Measurements from ENCODE around the gene FTO. TPM values are rescaled to one million over a fixed set of nuclear protein-coding genes. Genes with fewer than 3 reads are reported as not detected.

FTO gene
- total RNA-seq, 4 donors from 2014 or later, result 63.2 to 151 (median 105) TPM

DNA sequence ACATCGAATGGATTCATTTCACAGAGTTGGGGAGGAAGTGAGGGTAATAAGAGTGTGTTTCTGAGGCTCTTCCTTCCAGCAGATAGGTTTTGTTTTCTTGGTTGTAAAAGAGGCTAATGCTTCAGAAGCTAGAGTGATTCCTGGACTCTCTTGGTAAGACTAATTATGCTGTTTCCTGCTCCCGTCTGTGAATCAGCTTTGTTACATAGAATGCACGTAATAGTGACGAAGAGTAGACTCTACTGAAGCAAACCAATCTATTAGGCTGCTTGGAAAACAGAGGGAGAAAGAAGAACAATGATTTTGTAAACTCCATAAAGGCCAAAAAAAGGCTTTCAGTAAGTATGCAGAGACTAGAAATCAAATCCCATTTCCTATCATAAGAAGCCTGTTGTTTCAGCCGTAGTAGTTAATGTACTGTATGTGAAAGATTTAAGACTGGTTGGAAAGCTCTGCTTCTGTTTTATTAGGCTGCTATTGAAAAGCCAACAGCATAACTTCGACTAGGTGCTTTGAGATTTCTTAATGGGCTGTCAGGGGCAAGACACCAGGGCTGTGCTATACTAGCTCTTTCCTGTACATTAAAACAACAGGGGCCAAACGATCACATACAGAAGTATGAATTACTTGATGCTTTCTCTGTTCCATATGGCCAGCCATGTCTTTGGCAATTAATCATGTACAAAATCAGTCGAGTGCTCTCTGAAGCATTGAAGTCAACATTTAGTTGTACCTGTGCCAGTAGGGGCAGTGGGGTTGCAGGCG is 219.0 kb downstream of the FTO start:
- Histone ChIP-seq H3K36me3 (no peaks in the 10 kb centered on the region), H3K27ac (no peak overlapping the region), H3K4me1 (no peaks in the 10 kb centered on the region), H3K4me3 (no peak overlapping the region), H3K9me3 (no peaks in the 10 kb centered on the region), H3K27me3 (no peaks in the 10 kb centered on the region)
- TF ChIP-seq, protein P1, sequence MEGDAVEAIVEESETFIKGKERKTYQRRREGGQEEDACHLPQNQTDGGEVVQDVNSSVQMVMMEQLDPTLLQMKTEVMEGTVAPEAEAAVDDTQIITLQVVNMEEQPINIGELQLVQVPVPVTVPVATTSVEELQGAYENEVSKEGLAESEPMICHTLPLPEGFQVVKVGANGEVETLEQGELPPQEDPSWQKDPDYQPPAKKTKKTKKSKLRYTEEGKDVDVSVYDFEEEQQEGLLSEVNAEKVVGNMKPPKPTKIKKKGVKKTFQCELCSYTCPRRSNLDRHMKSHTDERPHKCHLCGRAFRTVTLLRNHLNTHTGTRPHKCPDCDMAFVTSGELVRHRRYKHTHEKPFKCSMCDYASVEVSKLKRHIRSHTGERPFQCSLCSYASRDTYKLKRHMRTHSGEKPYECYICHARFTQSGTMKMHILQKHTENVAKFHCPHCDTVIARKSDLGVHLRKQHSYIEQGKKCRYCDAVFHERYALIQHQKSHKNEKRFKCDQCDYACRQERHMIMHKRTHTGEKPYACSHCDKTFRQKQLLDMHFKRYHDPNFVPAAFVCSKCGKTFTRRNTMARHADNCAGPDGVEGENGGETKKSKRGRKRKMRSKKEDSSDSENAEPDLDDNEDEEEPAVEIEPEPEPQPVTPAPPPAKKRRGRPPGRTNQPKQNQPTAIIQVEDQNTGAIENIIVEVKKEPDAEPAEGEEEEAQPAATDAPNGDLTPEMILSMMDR (IDR thresholded peaks at IDR 0.05), result no peak
- TF ChIP-seq POLR2A (IDR thresholded peaks at IDR 0.05), result no peak
- intact Hi-C loops (cut with DNase I; ENCODE audit: low total_unique reads), result no loop called here
- no peak for DNase-seq

GRCh38 chr16:53924331-53925106 is 220.6 kb downstream of the FTO start:
- Histone ChIP-seq H3K36me3 (no peaks in the 10 kb centered on the region), H3K4me3 (no peak overlapping the region), H3K27me3 (no peaks in the 10 kb centered on the region), H3K27ac (no peak overlapping the region), H3K4me1 (no peaks in the 10 kb centered on the region), H3K9me3 (no peaks in the 10 kb centered on the region)
- no peak for TF ChIP-seq POLR2A (IDR thresholded peaks at IDR 0.05)
- TF ChIP-seq, protein P1 (IDR thresholded peaks at IDR 0.05), result no peak
- intact Hi-C loops (cut with DNase I; ENCODE audit: low total_unique reads), result no loop called here
- no peak for DNase-seq

DNA sequence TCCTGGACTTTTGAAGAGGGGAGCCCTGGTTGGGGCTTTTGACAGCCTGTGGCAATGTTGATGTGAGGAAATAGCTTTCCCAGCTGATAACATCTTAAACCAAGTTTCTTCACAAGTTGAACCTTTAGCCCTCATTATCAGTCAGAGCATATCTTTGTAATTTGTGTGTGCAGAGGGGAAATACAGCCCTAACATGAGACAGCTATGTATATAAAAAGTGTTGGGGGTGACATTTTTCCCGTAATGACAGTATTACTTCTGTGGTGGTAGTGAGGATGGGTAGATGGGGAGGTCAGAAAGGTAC is 221.1 kb downstream of the FTO start:
- intact Hi-C loops (cut with DNase I; ENCODE audit: low total_unique reads), result no loop called here

GRCh38 chr16:53925526-53925925 is 221.6 kb downstream of the FTO start:
- Histone ChIP-seq H3K27me3 (no peaks in the 10 kb centered on the region), H3K36me3 (no peaks in the 10 kb centered on the region), H3K9me3 (no peaks in the 10 kb centered on the region), H3K4me1 (no peaks in the 10 kb centered on the region), H3K27ac (no peak overlapping the region), H3K4me3 (no peak overlapping the region)
- TF ChIP-seq POLR2A (IDR thresholded peaks at IDR 0.05), result no peak
- TF ChIP-seq, protein P1 (IDR thresholded peaks at IDR 0.05), result no peak
- intact Hi-C loops (cut with DNase I; ENCODE audit: low total_unique reads), result no loop called here
- DNase-seq, result no peak

More for the DNA sequence above, 221.1 kb downstream of the FTO start:
- H3K9me3 ChIP-seq, result no peaks in the 10 kb centered on the region
- TF ChIP-seq, protein P1 (IDR thresholded peaks at IDR 0.05), result no peak
- TF ChIP-seq POLR2A (IDR thresholded peaks at IDR 0.05), result no peak
- no peak for DNase-seq
- no peak overlapping the region for H3K4me3 ChIP-seq
- no peak overlapping the region for H3K27ac ChIP-seq
- no peaks in the 10 kb centered on the region for H3K4me1 ChIP-seq
- H3K36me3 ChIP-seq, result no peaks in the 10 kb centered on the region
- no peaks in the 10 kb centered on the region for H3K27me3 ChIP-seq

GRCh38 chr16:53926209-53926608 is 222.3 kb downstream of the FTO start:
- DNase-seq, result no peak
- Histone ChIP-seq H3K27me3 (no peaks in the 10 kb centered on the region), H3K4me1 (no peaks in the 10 kb centered on the region), H3K27ac (no peak overlapping the region), H3K36me3 (no peaks in the 10 kb centered on the region), H3K4me3 (no peak overlapping the region), H3K9me3 (no peaks in the 10 kb centered on the region)
- intact Hi-C loops (cut with DNase I; ENCODE audit: low total_unique reads), result no loop called here
- TF ChIP-seq, protein P1 (IDR thresholded peaks at IDR 0.05), result no peak
- TF ChIP-seq POLR2A (IDR thresholded peaks at IDR 0.05), result no peak

Measured in uterus (tissue), 4 donors.